NB4 (cell line): Measurements from ENCODE around the gene UNC5B.

Experiments used
- DNase-seq: peaks from one replicate; pipeline ENCODE4 v3.0.0; 2010; ENCODE audit warnings: low read depth
- H3K4me3 ChIP-seq: one replicate; pipeline ENCODE4 v1.5.1; 2011; ENCODE audit warnings: mild to moderate bottlenecking, low read depth, low read length, moderate library complexity
- MYC ChIP-seq: IDR thresholded peaks from 2 replicates; pipeline ENCODE4 v1.6.1; 2011; ENCODE audit warnings: low read depth, low read length
- POLR2A ChIP-seq: IDR thresholded peaks from 2 replicates; pipeline ENCODE4 v1.6.1; 2011; ENCODE audit warnings: mild to moderate bottlenecking; ENCODE audit not compliant: insufficient read length; ENCODE audit errors: extremely low read depth
- TF ChIP-seq, protein P1 (sequence below): IDR thresholded peaks from 2 replicates; pipeline ENCODE4 v1.6.1; 2011; ENCODE audit warnings: low read depth, low read length
- TF ChIP-seq, protein P2 (sequence below): IDR thresholded peaks from one replicate; pipeline ENCODE4 v1.5.1; 2012; ENCODE audit warnings: low read depth, low read length

UNC5B gene

DNA sequence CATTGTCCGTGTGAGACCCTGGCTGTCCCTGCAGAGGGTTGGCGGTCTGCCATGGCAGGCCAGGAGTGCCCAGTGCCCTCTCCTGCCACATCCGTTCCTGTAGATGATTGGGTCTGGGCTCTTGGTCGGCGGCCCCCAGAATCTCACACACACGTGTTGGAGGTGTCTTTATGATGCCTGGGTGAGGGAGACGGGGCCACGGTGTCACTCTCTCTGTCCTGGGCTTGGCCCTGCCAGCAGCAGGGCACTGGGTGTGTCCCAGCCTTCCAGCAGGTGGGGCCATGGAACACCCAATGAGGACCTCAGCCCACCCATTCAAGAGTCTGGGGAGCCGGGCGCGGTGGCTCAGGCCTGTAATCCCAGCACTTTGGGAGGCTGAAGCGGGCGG is 30.2 kb downstream of the UNC5B start:
- DNase-seq = no peak
- no peak for TF ChIP-seq POLR2A
- TF ChIP-seq, protein P1, sequence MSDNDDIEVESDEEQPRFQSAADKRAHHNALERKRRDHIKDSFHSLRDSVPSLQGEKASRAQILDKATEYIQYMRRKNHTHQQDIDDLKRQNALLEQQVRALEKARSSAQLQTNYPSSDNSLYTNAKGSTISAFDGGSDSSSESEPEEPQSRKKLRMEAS = no peak
- TF ChIP-seq MYC = no peak
- TF ChIP-seq, protein P2, sequence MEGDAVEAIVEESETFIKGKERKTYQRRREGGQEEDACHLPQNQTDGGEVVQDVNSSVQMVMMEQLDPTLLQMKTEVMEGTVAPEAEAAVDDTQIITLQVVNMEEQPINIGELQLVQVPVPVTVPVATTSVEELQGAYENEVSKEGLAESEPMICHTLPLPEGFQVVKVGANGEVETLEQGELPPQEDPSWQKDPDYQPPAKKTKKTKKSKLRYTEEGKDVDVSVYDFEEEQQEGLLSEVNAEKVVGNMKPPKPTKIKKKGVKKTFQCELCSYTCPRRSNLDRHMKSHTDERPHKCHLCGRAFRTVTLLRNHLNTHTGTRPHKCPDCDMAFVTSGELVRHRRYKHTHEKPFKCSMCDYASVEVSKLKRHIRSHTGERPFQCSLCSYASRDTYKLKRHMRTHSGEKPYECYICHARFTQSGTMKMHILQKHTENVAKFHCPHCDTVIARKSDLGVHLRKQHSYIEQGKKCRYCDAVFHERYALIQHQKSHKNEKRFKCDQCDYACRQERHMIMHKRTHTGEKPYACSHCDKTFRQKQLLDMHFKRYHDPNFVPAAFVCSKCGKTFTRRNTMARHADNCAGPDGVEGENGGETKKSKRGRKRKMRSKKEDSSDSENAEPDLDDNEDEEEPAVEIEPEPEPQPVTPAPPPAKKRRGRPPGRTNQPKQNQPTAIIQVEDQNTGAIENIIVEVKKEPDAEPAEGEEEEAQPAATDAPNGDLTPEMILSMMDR = no peak
- no peak overlapping the region for H3K4me3 ChIP-seq

DNA sequence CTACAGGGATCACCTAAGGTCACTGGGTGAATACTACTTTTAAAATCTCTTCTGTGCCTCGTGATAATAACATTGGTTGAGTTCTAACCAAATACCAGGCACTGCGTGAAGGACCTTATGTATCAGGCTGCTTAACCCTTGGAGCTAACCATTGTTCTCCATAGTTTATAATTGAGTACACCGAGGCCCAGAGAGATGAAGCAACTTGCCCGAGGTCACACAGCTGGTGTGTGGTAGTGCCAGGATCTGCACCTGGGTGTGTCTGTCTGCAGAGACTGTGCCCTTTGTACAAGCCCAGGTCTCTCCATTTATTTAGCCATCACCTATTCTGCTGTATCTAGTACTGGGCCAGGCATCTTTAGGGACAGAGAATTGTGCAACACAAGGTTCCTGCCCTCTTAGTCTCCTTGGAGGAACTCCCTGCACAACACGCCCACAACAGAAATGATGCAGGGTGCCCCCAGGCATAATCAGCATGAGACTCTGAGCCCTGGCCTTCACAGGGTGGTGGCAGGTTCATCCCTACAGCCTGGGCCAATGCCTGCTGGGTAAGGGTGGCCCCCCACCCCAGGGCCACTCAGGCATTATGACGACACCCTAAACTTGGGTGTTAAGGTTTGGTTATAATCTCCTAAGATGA is 31.5 kb downstream of the UNC5B start:
- no peak overlapping the region for H3K4me3 ChIP-seq
- TF ChIP-seq MYC = no peak
- TF ChIP-seq, protein P1 = no peak
- no peak for TF ChIP-seq POLR2A
- TF ChIP-seq, protein P2 = no peak
- peak; percentile 44 for DNase-seq

DNA sequence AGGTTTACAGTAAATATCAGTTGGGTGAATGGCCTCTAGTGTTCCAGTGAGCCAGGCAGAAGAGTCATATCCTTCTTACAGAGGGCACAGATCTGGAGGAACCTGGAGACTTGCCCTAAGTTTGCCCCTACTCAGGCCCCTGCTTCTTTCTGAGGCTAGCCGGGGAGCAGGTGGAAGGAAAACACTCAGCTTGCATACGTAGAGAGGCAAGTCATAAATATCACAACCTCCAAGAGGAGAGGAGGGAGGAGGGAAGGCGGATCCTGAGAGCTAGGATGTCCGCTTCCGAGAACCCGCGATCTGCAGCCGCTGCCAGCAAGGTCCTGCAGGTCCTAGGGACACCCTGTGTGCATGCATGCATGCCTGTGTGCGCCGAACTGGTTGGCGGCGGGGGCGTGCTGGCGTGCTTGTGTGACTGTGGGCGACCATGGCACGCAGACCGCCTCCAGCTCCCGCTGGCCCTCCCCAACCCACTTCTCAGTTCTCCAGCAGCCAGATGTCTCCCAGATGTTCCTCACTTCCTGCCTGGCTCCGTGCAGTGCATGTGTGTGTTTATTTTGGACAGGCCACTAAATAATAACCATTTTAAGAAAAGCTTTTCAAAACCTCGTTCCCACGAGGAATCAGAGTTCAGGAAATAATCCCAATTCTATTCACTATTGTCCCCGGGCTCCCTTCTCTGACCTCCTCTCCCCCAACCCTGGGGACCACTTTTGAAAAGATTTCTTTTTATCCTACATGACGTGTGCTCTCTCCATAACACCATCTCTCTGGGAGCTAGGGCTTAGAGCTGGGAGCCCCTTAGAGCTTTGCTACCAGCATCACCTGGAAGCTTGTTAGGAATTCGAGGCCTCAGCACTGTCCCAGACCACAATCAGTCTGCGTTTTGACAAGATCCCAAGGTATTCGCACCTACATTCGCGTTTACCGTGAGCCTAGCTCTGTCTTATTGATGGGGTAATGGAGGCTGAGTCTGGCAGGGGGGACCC is 32.4 kb downstream of the UNC5B start:
- TF ChIP-seq, protein P2 = no peak
- TF ChIP-seq POLR2A (no peak), MYC (no peak)
- TF ChIP-seq, protein P1 = no peak
- H3K4me3 ChIP-seq = no peak overlapping the region
- no peak for DNase-seq

DNA sequence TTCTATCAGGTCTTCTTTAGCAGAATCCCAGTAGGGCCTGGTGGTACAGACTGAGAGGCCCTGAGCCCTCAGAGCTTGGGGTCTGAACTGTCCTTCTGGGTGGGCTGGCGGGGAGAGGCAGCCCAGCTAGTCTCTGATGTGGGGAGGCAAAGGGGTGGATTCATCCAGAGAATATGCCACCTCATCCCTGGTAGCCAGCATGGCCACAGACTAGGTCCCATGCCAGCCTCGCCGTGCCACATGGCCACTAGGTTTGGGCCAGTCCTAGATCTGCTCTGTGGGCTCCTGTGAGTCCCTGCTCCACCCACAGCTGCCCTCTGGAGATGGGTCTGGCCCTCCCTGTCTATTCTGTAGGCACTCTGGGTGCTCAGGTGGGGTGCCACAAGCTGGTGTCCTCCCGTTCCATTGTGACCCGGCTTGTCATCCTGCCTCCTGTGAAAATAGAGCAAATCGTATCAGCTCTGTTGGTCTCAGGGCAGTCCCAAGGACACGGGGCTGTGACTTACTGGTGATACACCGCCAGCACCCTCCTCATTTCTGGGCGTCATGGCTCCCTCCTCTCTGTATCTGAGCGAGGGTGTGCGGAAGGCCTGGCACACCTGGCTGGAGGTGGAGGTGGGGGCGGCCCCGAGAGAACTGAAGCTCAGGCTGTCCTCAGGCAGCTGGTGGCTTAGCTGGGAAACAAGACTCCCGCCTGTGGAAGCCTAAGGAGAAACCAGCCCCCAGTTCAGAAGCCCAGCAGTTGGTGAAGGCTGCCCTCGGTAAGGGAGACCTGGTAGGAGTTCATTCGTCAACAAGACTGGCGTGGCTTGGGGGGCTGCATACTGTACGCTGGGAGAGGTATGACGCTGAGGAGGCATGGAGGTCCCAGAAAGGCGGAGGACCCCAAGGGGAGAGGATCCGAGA is 33.3 kb downstream of the UNC5B start:
- TF ChIP-seq, protein P1 = no peak
- DNase-seq = no peak

DNA sequence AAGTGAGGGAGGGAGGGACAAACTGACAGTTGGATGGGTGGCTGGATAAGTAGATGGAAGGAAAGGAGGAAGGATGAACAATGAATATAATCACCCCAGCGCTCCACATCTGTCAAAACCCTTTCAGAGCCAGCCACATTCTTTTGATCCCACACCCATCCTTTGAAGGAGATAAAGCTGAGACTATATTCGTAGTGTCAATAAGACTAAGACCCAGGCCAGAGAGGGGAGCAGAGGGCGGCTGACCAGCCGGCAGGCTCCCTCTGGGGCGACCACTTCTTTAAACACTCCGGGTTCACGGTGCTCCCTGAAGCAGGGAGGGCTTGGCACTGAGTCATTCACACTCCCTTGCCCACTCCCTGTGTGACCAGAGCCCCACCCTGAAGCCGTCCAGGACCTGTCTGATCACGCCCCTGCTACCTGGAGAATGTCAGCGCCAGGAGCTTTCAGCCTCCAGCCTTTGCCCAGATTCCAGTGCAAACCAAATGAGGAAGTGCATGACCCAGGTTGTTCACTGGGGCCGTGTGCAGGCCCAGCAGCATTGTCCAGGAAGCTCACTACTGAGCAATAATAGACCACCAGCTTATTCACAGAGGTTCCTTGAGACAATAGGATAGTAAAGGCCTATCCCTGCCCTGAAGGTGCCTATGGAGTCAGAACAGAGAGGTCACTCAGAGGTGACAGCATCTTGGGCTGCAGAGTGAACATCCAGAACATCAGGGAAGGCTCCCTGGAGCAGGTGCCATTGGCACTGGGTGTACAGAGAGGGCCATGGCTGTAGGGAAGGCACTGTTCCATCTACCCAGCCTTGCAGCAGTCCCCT is 34.4 kb downstream of the UNC5B start:
- DNase-seq = peak; percentile 49
- TF ChIP-seq, protein P1 = 0 out of 2 replicates have a peak, but pooled peaks have one; percentile 37
- TF ChIP-seq, protein P2 = no peak
- TF ChIP-seq POLR2A (no peak), MYC (0 out of 2 replicates have a peak, but pooled peaks have one; percentile 40)
- no peak overlapping the region for H3K4me3 ChIP-seq

More for the DNA sequence above, 33.3 kb downstream of the UNC5B start:
- no peak overlapping the region for H3K4me3 ChIP-seq
